ENCODE results near the gene COLGALT1.

GRCh38 chr19:17520865-17521264, 34.6 kb upstream of the COLGALT1 start:
- TF ChIP-seq CBX3 (IDR thresholded peaks at IDR 0.05; ENCODE audit: low read depth), result no peak
- no peak for TF ChIP-seq CTCF (IDR thresholded peaks at IDR 0.05 in 2 of 3, conservative IDR thresholded peaks at IDR 0.05 in 1 of 3; ENCODE audit: borderline replicate concordance in 1 of 3, insufficient read depth in 1 of 3, low read depth in 2 of 3, low read length in 2 of 3)
- no peak for TF ChIP-seq EZH2phosphoT487 (IDR thresholded peaks at IDR 0.05; ENCODE audit: borderline replicate concordance)
- no peak for TF ChIP-seq POLR2A (IDR thresholded peaks at IDR 0.05; ENCODE audit: borderline replicate concordance, extremely low read depth, insufficient read depth, insufficient read length)
- TF ChIP-seq REST (IDR thresholded peaks at IDR 0.05; ENCODE audit: low read depth), result no peak
- TF ChIP-seq JUND (IDR thresholded peaks at IDR 0.05), result no peak
- TF ChIP-seq TCF7L2 (IDR thresholded peaks at IDR 0.05; ENCODE audit: borderline replicate concordance, extremely low read depth, insufficient read depth, insufficient read length), result no peak
- no peak for TF ChIP-seq EZH2 (IDR thresholded peaks at IDR 0.05)
- no peak for TF ChIP-seq RAD21 (IDR thresholded peaks at IDR 0.05; ENCODE audit: low read depth)
- no peak for TF ChIP-seq SP1 (IDR thresholded peaks at IDR 0.05; ENCODE audit: low read depth)
- no peak for TF ChIP-seq MAX (IDR thresholded peaks at IDR 0.05)
- TF ChIP-seq ZNF274 (IDR thresholded peaks at IDR 0.05; ENCODE audit: low read depth, low read length), result no peak
- no peak for TF ChIP-seq SIN3A (IDR thresholded peaks at IDR 0.05; ENCODE audit: low read depth)

All from HCT116 (cell line).